Fibroblast of peridontal ligament (primary cell): Measurements from ENCODE around the gene TMEM176B.
"Not testable (repeated sequence)": the region's sequence is repeated elsewhere in the genome, so short reads cannot be mapped to it uniquely, and the experiment has no call there.

Experiments
- DNase-seq: peaks from one replicate; pipeline ENCODE4 v3.0.0-alpha.2; 2010; ENCODE audit errors: extremely low read depth

The TMEM176B gene

GRCh38 chr7:150823043-150823442, 22.9 kb upstream of the TMEM176B start:
- no peak for DNase-seq

DNA sequence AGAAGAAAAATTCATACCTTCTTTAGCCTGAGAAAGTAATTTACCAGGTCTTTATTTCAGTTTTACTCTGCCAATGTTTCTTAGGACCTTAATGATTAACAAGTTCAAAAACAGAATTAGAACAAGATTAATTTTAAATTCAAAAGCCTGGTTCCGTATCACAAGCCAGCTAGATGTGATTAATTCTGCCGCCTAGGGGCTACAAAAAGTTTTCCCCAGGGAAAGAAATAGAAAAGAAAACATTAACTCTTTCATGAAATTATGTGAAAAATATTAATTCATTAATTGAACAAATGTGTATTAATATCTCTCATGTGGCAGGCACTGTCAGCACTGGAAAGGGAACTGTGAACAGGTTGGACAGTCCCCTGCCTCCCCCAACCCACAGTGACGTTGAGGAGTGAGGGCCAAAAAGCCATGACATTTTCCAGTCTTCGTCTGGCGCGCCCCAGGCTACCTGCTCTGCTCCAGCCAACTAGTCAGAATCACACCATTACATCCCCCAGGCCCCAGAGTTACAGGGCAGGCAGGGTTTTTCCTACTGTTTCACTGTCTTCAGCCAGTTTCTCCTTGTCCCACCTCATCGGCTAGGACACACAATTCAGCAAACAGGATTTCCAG, 20.5 kb upstream of the TMEM176B start:
- DNase-seq, result no peak

DNA sequence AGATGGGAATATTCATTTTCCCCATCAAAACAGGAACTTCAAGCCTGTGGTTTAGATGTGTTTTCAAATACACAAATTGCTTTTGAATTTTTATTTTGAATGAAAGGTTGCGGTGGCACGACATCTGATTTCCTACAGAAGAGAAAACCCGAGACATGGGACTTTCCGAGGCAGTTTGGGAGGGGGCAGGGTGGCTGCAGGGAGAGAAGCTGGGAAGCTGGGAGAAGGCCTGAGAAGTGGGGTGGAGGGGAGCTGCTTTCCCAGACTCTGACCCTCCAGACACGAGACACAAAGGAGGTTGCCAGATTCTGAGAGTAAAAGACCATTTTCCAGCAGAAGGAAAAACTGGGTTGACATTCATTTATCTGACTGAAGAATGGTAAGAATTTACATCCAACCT, 20.0 kb upstream of the TMEM176B start:
- DNase-seq, result no peak

- no peak for DNase-seq
Observed at GRCh38 chr7:150818971-150819370, 18.8 kb upstream of the TMEM176B start.

DNA sequence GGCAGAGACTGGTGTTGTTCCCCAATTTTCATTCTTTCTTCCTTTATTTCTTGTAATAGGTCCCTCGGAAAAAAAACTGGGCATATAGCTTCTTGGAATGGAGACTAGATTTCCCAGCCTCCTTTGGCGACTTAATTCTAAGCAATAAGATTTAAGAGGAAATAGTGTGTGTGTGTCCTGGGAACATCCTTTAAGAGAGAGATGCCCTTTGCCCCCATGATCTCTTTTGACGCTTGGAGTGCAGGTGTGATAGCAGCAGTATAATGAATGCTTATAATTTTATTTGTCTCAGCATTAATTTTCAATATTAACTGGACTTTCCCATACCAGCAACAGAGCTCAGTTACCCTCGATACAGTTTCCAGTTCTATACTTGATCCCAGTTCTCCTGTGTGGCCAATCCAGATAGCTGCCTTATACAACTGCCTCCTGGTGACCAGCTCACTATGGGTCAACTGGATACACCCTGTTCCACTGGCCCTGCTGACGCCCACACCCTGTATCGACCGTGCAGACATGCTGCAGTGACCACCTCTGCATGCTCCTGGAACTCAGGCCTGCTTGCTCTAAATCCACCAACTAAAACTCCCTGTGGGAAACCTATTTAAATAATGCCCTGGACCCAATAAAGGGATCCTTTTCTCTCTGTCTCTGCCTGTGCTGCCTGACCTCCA, 14.3 kb upstream of the TMEM176B start:
- DNase-seq, result no peak

GRCh38 chr7:150807616-150808438, 7.7 kb upstream of the TMEM176B start:
- not testable (repeated sequence) for DNase-seq

- no peak for DNase-seq
Observed at GRCh38 chr7:150806863-150807262, 6.7 kb upstream of the TMEM176B start.

GRCh38 chr7:150806454-150806853, 6.3 kb upstream of the TMEM176B start:
- DNase-seq, result no peak

- DNase-seq, result no peak
Observed at GRCh38 chr7:150805864-150806263, 5.7 kb upstream of the TMEM176B start.

GRCh38 chr7:150804802-150805201, 4.6 kb upstream of the TMEM176B start:
- DNase-seq, result no peak

DNA sequence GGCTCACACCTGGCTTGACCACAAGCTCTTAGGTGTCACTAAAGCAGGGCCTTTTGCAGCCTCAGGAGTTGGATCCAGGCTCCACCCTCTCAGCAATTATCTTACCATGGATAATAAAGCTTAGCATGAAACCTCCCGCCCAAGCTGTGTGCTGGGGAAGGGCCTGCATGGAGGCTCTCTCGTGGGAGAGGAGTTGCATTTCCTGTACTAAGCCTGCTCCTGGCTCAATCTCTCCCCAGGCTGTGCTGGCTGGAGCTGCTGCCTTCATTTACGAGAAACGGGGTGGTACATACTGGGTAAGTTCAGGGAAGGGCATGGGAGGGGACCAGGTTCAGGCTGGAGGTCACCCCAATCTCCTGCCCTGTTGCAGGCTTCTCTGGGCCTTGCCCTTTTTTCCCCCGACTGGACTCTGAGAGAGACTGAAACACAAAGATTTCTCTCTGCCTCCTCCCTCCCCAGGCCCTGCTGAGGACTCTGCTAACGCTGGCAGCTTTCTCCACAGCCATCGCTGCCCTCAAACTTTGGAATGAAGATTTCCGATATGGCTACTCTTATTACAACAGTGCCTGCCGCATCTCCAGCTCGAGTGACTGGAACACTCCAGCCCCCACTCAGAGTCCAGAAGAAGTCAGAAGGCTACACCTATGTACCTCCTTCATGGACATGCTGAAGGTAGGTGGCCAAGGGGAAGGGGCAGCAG, 3.1 kb upstream of the TMEM176B start:
- DNase-seq, result no peak

- DNase-seq, result no peak
Observed at GRCh38 chr7:150801946-150802771, 2.0 kb upstream of the TMEM176B start.

DNA sequence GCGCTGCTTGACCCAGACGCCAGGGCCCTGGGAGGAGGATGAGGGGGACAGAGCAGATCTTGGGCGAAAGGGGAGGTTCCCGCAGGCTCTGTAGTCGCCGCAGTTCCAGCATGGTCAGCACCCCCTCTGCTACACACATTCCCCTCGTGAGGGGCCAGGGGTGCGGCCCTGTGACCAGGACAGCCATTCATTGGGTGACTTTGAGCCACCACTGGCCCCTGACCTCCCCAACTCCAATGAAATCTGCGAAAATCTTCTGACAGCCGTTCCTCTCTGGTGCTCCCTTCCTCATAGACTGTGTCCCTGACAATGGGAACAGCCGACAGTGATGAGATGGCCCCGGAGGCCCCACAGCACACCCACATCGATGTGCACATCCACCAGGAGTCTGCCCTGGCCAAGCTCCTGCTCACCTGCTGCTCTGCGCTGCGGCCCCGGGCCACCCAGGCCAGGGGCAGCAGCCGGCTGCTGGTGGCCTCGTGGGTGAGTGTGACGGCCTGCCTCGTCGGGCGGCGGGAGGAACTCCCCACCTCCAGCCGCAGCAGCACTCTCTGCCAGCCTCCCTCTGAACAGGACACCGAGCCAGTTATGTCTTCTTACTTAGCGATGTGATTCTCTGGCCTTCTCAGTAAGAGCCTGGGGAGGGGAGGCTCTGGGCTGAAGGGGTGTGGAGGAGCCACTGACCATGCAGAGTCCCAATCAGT, 1.2 kb upstream of the TMEM176B start:
- no peak for DNase-seq

- DNase-seq, result no peak
Observed at GRCh38 chr7:150800581-150801241, 547 bp upstream of the TMEM176B start, which contains the start of gene TMEM176A. Gene TMEM176A, plus strand, starts transcription at chr7:150800769. Its CDS starts 782 bp downstream, at chr7:150801551.

DNA sequence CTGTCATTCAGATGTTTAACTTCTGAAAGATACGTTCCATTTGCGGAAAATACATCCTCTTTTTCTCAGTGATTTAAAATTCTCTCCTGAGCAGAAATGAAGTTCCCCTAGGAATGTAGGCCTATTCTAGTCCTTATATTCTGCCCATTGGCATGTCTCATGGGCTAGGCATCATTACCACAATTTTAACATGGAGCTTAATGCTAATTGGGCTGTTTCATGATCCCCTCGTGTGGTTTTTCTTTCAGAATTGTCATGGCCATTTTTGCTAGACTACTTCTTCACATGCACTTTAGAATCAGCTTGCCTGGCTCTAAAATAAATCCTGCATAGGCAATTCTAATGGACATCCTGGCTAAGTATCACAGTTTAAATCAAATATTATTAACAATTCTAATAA, 1.0 kb downstream of the TMEM176B start:
- no peak for DNase-seq

DNA sequence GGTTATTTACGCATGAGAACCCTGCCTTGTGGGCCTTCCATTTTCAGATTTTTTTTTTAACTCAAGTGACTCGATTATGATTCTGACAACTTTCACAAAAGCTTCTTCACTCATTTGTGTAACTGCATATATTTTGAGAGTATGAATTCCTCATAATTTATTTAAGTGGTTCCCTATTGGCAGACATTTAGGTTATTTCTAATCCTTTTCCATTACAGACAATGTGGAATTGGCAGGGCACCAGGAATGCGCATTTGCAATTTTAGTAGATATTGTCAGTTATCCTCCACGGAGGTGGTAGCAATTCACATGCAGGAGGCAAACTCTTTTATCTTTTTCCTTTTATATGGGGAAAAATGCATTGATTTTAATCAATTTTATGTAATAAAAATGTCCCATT, 2.5 kb downstream of the TMEM176B start:
- DNase-seq, result no peak

GRCh38 chr7:150793569-150794238, 6.5 kb downstream of the TMEM176B start:
- no peak for DNase-seq

GRCh38 chr7:150791746-150792452, 8.3 kb downstream of the TMEM176B start:
- no peak for DNase-seq

DNA sequence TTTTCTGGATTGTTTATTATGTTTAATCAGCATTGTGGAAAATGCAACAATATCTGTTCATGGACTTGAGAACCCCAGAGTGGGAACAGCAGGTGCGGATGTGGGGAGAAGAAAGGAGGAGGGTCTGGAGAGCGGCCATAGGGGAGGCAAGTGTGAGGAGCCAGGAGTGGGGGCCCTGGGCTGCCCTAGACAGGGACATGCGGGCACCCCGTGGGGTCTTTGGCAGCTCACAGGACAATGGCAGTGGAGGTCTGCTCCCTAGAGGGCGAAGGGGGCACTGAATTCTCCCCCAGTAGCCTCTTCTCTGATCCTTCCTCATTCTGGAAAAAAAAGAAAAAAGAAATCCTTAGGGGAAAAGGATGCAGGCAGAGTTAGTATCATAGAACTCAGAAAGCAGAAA, 8.9 kb downstream of the TMEM176B start:
- no peak for DNase-seq
